Measurements from ENCODE around the gene UNC5C.

The UNC5C gene

DNA sequence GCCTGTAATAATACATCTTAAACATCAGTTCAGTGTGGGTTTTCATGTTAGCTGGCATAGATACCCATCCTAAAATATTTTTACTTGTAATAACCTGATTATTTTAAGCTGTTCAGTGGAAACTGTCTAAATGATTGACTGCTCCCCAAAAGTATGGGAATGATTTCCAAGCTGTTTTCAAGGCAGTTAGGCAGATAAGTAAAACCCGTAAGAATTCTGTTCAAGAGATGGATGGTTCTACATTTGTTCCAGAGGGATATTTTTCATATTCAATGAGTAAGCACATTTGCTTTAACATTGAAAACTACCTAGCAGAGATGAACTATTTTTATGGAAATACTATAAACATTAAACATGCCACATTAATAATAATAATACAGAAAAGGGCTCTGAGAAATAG lies 161.1 kb downstream of the UNC5C start:
- Histone ChIP-seq H3K27ac (ENCODE audit: insufficient read depth, low read depth, low read length, poor library complexity, severe bottlenecking) (no peak overlapping the region), H3K4me3 (ENCODE audit: insufficient read depth, low read depth, low read length) (no peak overlapping the region), H3K9me3 (ENCODE audit: control insufficient read depth, low read length) (no peaks in the 10 kb centered on the region), H3K27me3 (ENCODE audit: control insufficient read depth, insufficient read depth, low read length, poor library complexity, severe bottlenecking) (peaks cover 42% of the 10 kb centered on the region), H3K36me3 (ENCODE audit: control insufficient read depth, insufficient read depth, low read length) (no peaks in the 10 kb centered on the region), H3K4me1 (ENCODE audit: control insufficient read depth, insufficient read depth, low read length) (no peaks in the 10 kb centered on the region)
- WGBS, 2 experiments, result 94 to 100% methylated on average over 1 of the region's 1 CpG

DNA sequence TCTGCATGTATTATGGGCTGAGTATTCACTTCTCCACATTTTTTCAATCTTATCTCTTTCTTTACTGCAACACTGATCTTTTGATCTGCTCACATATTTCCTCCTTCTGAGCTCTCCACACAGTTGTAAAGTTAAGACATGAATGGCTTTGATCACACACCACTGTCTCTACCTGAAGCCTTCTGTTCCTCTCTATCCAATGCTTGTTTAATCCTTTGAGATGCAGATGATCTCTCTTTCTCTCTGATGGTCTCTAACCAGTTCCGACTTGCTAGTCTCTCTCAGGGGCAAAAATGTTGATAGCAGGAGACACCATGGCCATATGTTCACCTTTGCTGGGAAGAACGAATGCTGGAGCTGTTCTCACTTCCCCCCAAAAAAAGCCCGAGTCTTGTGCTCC lies 162.4 kb downstream of the UNC5C start:
- 24 to 29% methylated on average over 3 of the region's 3 CpGs for WGBS, 2 experiments
- no peaks in the 10 kb centered on the region for H3K4me1 ChIP-seq (ENCODE audit: control insufficient read depth, insufficient read depth, low read length)
- H3K9me3 ChIP-seq (ENCODE audit: control insufficient read depth, low read length), result no peaks in the 10 kb centered on the region
- H3K4me3 ChIP-seq (ENCODE audit: insufficient read depth, low read depth, low read length), result no peak overlapping the region
- peaks cover 42% of the 10 kb centered on the region for H3K27me3 ChIP-seq (ENCODE audit: control insufficient read depth, insufficient read depth, low read length, poor library complexity, severe bottlenecking)
- H3K27ac ChIP-seq (ENCODE audit: insufficient read depth, low read depth, low read length, poor library complexity, severe bottlenecking), result no peak overlapping the region
- no peaks in the 10 kb centered on the region for H3K36me3 ChIP-seq (ENCODE audit: control insufficient read depth, insufficient read depth, low read length)

- peaks cover 30% of the 10 kb centered on the region for H3K27me3 ChIP-seq (ENCODE audit: control insufficient read depth, insufficient read depth, low read length, poor library complexity, severe bottlenecking)
- no peaks in the 10 kb centered on the region for H3K36me3 ChIP-seq (ENCODE audit: control insufficient read depth, insufficient read depth, low read length)
- no peak overlapping the region for H3K4me3 ChIP-seq (ENCODE audit: insufficient read depth, low read depth, low read length)
- no peaks in the 10 kb centered on the region for H3K4me1 ChIP-seq (ENCODE audit: control insufficient read depth, insufficient read depth, low read length)
- WGBS, 2 experiments, result 82 to 88% methylated on average over 4 of the region's 4 CpGs
- no peaks in the 10 kb centered on the region for H3K9me3 ChIP-seq (ENCODE audit: control insufficient read depth, low read length)
- no peak overlapping the region for H3K27ac ChIP-seq (ENCODE audit: insufficient read depth, low read depth, low read length, poor library complexity, severe bottlenecking)
Observed at GRCh38 chr4:95381843-95382580, 166.8 kb downstream of the UNC5C start.

DNA sequence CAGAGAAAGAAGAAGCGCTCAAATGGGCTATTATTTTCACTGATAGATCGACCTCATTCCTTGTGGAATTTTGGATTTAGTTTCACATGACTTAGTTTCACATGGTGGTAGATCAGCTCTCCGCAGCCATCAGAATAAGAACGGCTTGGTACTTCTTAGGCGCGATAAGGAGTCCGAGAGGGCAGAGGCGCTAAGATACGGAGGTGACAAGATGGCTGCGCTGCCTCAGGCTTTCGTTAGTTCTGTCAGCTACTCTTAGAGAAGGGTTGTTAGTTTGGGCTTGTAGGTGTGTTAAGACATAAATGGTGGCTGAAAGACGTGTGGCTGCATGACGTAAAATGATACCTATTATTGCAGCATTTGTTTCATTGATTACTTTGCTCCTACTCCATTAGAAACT lies 169.1 kb downstream of the UNC5C start:
- WGBS, 2 experiments, result 92 to 94% methylated on average over 13 of the region's 13 CpGs
- Histone ChIP-seq H3K4me3 (ENCODE audit: insufficient read depth, low read depth, low read length) (no peak overlapping the region), H3K9me3 (ENCODE audit: control insufficient read depth, low read length) (no peaks in the 10 kb centered on the region), H3K27ac (ENCODE audit: insufficient read depth, low read depth, low read length, poor library complexity, severe bottlenecking) (no peak overlapping the region), H3K36me3 (ENCODE audit: control insufficient read depth, insufficient read depth, low read length) (no peaks in the 10 kb centered on the region), H3K27me3 (ENCODE audit: control insufficient read depth, insufficient read depth, low read length, poor library complexity, severe bottlenecking) (peaks cover 7% of the 10 kb centered on the region), H3K4me1 (ENCODE audit: control insufficient read depth, insufficient read depth, low read length) (no peaks in the 10 kb centered on the region)

GRCh38 chr4:95377366-95377900 lies 171.3 kb downstream of the UNC5C start:
- Histone ChIP-seq H3K27ac (ENCODE audit: insufficient read depth, low read depth, low read length, poor library complexity, severe bottlenecking) (no peak overlapping the region), H3K27me3 (ENCODE audit: control insufficient read depth, insufficient read depth, low read length, poor library complexity, severe bottlenecking) (no peaks in the 10 kb centered on the region), H3K4me1 (ENCODE audit: control insufficient read depth, insufficient read depth, low read length) (no peaks in the 10 kb centered on the region), H3K4me3 (ENCODE audit: insufficient read depth, low read depth, low read length) (no peak overlapping the region), H3K36me3 (ENCODE audit: control insufficient read depth, insufficient read depth, low read length) (no peaks in the 10 kb centered on the region), H3K9me3 (ENCODE audit: control insufficient read depth, low read length) (no peaks in the 10 kb centered on the region)
- WGBS, 2 experiments, result 94% methylated on average over 4 of the region's 4 CpGs

DNA sequence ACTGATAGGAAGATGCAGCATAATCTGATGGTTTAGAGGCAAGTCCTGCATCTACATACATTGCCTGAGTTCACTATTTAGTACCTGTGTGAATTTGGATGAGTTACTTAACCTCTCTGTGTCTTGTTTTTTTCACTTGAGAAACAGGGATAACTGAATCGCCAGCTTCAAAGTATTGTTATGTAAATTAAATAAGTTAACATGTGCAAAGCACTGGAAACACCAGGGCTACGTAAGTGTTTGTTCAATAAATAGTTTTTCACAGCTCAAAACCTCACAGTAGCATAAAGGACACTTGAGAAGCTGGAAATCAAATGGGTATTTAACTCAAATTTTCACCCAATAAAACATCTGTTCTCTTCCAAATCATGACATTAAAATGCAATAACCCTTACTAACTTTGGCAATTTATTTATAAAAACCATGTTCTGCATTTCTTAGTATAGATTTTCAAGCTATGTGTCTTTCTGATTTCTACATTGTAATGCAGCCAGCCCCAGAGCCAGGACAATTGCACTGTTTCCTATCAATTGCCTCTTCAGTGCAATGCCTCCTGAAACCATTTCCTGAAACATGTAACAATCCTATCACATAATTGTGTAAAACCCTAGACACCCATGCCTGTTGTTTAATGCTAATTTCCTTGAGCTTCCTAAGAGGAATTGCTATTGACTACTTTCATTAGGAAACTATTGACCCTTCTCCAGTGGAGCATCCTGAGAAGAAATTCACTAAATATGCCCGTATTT lies 177.1 kb downstream of the UNC5C start:
- Histone ChIP-seq H3K4me3 (ENCODE audit: insufficient read depth, low read depth, low read length) (no peak overlapping the region), H3K27me3 (ENCODE audit: control insufficient read depth, insufficient read depth, low read length, poor library complexity, severe bottlenecking) (no peaks in the 10 kb centered on the region), H3K27ac (ENCODE audit: insufficient read depth, low read depth, low read length, poor library complexity, severe bottlenecking) (no peak overlapping the region), H3K36me3 (ENCODE audit: control insufficient read depth, insufficient read depth, low read length) (no peaks in the 10 kb centered on the region), H3K4me1 (ENCODE audit: control insufficient read depth, insufficient read depth, low read length) (no peaks in the 10 kb centered on the region), H3K9me3 (ENCODE audit: control insufficient read depth, low read length) (no peaks in the 10 kb centered on the region)
- WGBS, 2 experiments, result 46 to 48% methylated on average over 3 of the region's 3 CpGs

- Histone ChIP-seq H3K36me3 (ENCODE audit: control insufficient read depth, insufficient read depth, low read length) (no peaks in the 10 kb centered on the region), H3K27ac (ENCODE audit: insufficient read depth, low read depth, low read length, poor library complexity, severe bottlenecking) (no peak overlapping the region), H3K4me1 (ENCODE audit: control insufficient read depth, insufficient read depth, low read length) (peaks cover 5% of the 10 kb centered on the region), H3K27me3 (ENCODE audit: control insufficient read depth, insufficient read depth, low read length, poor library complexity, severe bottlenecking) (no peaks in the 10 kb centered on the region), H3K4me3 (ENCODE audit: insufficient read depth, low read depth, low read length) (no peak overlapping the region), H3K9me3 (ENCODE audit: control insufficient read depth, low read length) (no peaks in the 10 kb centered on the region)
- WGBS, 2 experiments, result 93% methylated on average over 2 of the region's 2 CpGs; no CpG with 5 or more reads in 1 of the 2 experiments
Observed at GRCh38 chr4:95367824-95368223, 180.9 kb downstream of the UNC5C start.

DNA sequence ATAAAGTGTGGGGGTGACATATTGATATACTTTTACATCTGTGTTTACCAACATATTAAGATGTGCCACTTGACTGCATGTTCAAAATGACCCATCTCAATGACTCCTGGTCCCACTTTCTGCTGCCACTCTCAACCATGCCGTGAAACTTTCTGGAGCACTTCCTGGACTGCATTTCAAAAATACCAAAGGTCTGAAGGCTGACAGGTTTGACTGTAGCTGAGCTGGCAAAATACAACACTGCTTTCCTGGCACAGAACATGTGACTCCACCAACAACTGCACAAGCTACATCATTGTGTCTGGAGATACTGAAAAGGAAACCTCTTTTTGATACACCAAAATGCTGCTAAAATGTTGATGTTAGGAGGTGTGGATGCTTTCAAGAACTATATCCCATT lies 184.8 kb downstream of the UNC5C start:
- Histone ChIP-seq H3K27ac (ENCODE audit: insufficient read depth, low read depth, low read length, poor library complexity, severe bottlenecking) (no peak overlapping the region), H3K4me3 (ENCODE audit: insufficient read depth, low read depth, low read length) (no peak overlapping the region)

GRCh38 chr4:95363559-95363925 lies 185.2 kb downstream of the UNC5C start:
- Histone ChIP-seq H3K27ac (ENCODE audit: insufficient read depth, low read depth, low read length, poor library complexity, severe bottlenecking) (no peak overlapping the region), H3K4me3 (ENCODE audit: insufficient read depth, low read depth, low read length) (no peak overlapping the region), H3K9me3 (ENCODE audit: control insufficient read depth, low read length) (no peaks in the 10 kb centered on the region), H3K27me3 (ENCODE audit: control insufficient read depth, insufficient read depth, low read length, poor library complexity, severe bottlenecking) (no peaks in the 10 kb centered on the region), H3K36me3 (ENCODE audit: control insufficient read depth, insufficient read depth, low read length) (no peaks in the 10 kb centered on the region), H3K4me1 (ENCODE audit: control insufficient read depth, insufficient read depth, low read length) (peaks cover 5% of the 10 kb centered on the region)
- WGBS, 2 experiments, result 59 to 76% methylated on average over 2 of the region's 2 CpGs

More for the DNA sequence above, 184.8 kb downstream of the UNC5C start:
- Histone ChIP-seq H3K9me3 (ENCODE audit: control insufficient read depth, low read length) (no peaks in the 10 kb centered on the region), H3K4me1 (ENCODE audit: control insufficient read depth, insufficient read depth, low read length) (peaks cover 5% of the 10 kb centered on the region), H3K36me3 (ENCODE audit: control insufficient read depth, insufficient read depth, low read length) (no peaks in the 10 kb centered on the region), H3K27me3 (ENCODE audit: control insufficient read depth, insufficient read depth, low read length, poor library complexity, severe bottlenecking) (no peaks in the 10 kb centered on the region)
- WGBS, 2 experiments, result 97 to 98% methylated on average over 1 of the region's 1 CpG

DNA sequence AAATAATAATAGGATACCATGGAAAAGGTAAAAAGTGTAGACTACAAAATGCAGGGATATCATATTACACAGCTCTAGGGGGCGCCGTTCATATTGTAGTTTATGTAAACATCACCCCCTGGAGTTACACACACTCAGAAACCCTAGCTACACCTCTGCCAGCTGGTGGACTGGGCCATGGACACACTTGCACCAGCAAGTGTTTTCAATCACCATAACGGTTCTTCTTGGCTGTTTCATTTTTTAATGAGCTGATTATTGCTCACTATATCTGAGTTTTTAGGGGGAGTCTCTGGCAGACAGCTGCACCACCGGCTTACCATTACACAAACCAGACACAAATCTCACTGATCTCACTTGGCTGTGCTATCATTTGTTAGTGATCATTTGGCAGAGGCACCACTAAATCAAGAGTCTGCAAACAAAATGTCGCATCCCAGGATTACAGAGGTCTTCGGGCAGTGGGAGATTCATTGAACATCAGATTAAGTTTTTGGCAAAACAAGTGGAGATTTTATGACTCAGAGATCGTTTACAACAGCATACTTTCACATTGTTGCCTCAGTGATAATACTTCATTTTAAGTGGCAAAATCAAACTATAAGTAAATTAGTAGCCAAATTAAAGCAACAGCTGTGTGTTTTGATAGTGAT lies 185.7 kb downstream of the UNC5C start:
- Histone ChIP-seq H3K36me3 (ENCODE audit: control insufficient read depth, insufficient read depth, low read length) (no peaks in the 10 kb centered on the region), H3K27me3 (ENCODE audit: control insufficient read depth, insufficient read depth, low read length, poor library complexity, severe bottlenecking) (no peaks in the 10 kb centered on the region), H3K9me3 (ENCODE audit: control insufficient read depth, low read length) (no peaks in the 10 kb centered on the region), H3K4me1 (ENCODE audit: control insufficient read depth, insufficient read depth, low read length) (peaks cover 5% of the 10 kb centered on the region), H3K27ac (ENCODE audit: insufficient read depth, low read depth, low read length, poor library complexity, severe bottlenecking) (no peak overlapping the region), H3K4me3 (ENCODE audit: insufficient read depth, low read depth, low read length) (no peak overlapping the region)
- WGBS, 2 experiments, result 89 to 90% methylated on average over 7 of the region's 7 CpGs

Measured in ectodermal cell (in vitro differentiated cells).